IMR-90 (cell line): ENCODE results near the gene HOXC5. TPM values are rescaled to one million over a fixed set of nuclear protein-coding genes. Genes with fewer than 3 reads are reported as not detected.

Source experiments
- ATAC-seq: fragments of 200-7000 bp; cut with Tn5 transposase; 2 replicates; pipeline ENCODE4 v1.9.1; 2020; ENCODE audit warnings: low read depth, mild to moderate bottlenecking, moderate library complexity
- BruUV-seq: library from RNA; stranded (reverse); fragments of 400-500 nt; replicated peaks from 2 replicates; lab custom pipeline; 2021; lab: Mats Ljungman, UMichigan
- CTCF ChIA-PET: fragments of 300-600 bp; formaldehyde crosslinking; extraction: SDS; loops from one replicate; lab custom pipeline; 2021; ENCODE audit warnings: antibody characterized with exemption; lab: Yijun Ruan, JAX
- POLR2A ChIA-PET: fragments of 300-600 bp; sonication (Branson Sonifier 250); formaldehyde crosslinking; loops from one replicate; lab custom pipeline; 2022; ENCODE audit warnings: antibody characterized with exemption; ENCODE audit not compliant: unreplicated experiment; lab: Charles Lee
- DNase-seq: peaks from one replicate; pipeline ENCODE4 v3.0.0; 2013
- H2AFZ ChIP-seq: replicated peaks from 2 replicates; pipeline ENCODE3; 2013; ENCODE audit warnings: low read length, mild to moderate bottlenecking; ENCODE audit not compliant: poor library complexity
- H2AK5ac ChIP-seq: 2 replicates; pipeline ENCODE4 v1.6.1; 2013; ENCODE audit warnings: low read depth, low read length, inconsistent platforms
- H2AK9ac ChIP-seq: replicated peaks from 2 replicates; pipeline ENCODE3; 2013; ENCODE audit warnings: mild to moderate bottlenecking, low read depth, low read length, moderate library complexity; ENCODE audit not compliant: poor library complexity
- H2BK120ac ChIP-seq: 2 replicates; pipeline ENCODE4 v1.6.1; 2013; ENCODE audit warnings: low read depth, low read length, inconsistent platforms
- H2BK15ac ChIP-seq: 3 replicates; pipeline ENCODE4 v1.6.1; 2013; ENCODE audit warnings: low read depth, low read length, inconsistent platforms
- H2BK20ac ChIP-seq: 2 replicates; pipeline ENCODE4 v1.6.1; 2013; ENCODE audit warnings: low read depth, mild to moderate bottlenecking, inconsistent platforms, low read length, moderate library complexity
- H2BK5ac ChIP-seq: 2 replicates; pipeline ENCODE4 v1.6.1; 2013; ENCODE audit warnings: mild to moderate bottlenecking, low read depth, low read length, inconsistent platforms; ENCODE audit not compliant: poor library complexity, severe bottlenecking
- H3K14ac ChIP-seq: replicated peaks from 2 replicates; pipeline ENCODE4 v1.6.1; 2013; ENCODE audit warnings: low read depth, low read length, inconsistent platforms
- H3K18ac ChIP-seq: 2 replicates; pipeline ENCODE4 v1.6.1; 2013; ENCODE audit warnings: low read depth, low read length, control low read depth
- H3K23ac ChIP-seq: 2 replicates; pipeline ENCODE4 v1.6.1; 2013; ENCODE audit warnings: low read depth, low read length, inconsistent platforms
- H3K27ac ChIP-seq: 2 replicates; pipeline ENCODE4 v1.5.1; 2013; ENCODE audit warnings: mild to moderate bottlenecking, control low read depth, low read length; ENCODE audit not compliant: insufficient read depth
- H3K27me3 ChIP-seq: 2 replicates; pipeline ENCODE4 v1.6.1; 2013; ENCODE audit warnings: low read length; ENCODE audit not compliant: control insufficient read depth, insufficient read depth
- H3K36me3 ChIP-seq: 2 replicates; pipeline ENCODE4 v1.6.1; 2013; ENCODE audit warnings: low read length, mixed read lengths; ENCODE audit not compliant: control insufficient read depth, insufficient read depth
- H3K4ac ChIP-seq: 2 replicates; pipeline ENCODE4 v1.6.1; 2013; ENCODE audit warnings: low read depth, low read length, inconsistent platforms
- H3K4me1 ChIP-seq: 2 replicates; pipeline ENCODE4 v1.6.1; 2013; ENCODE audit warnings: low read length, mixed read lengths; ENCODE audit not compliant: control insufficient read depth, insufficient read depth
- H3K4me2 ChIP-seq: 2 replicates; pipeline ENCODE4 v1.6.1; 2013; ENCODE audit warnings: low read depth, mild to moderate bottlenecking, control low read depth, low read length, moderate library complexity
- H3K4me3 ChIP-seq: 2 replicates; pipeline ENCODE4 v1.5.1; 2013; ENCODE audit warnings: low read depth, mild to moderate bottlenecking, control low read depth, low read length, moderate library complexity; ENCODE audit not compliant: insufficient read depth
- H3K56ac ChIP-seq: 2 replicates; pipeline ENCODE4 v1.6.1; 2013; ENCODE audit warnings: low read length, inconsistent platforms; ENCODE audit not compliant: insufficient read depth; ENCODE audit errors: extremely low read depth
- H3K79me1 ChIP-seq, 2 experiments: 2 replicates each; pipeline ENCODE4 v1.6.1; 2013; ENCODE audit warnings: low read length in 2 of 2, inconsistent platforms in 1 of 2, low read depth in 1 of 2
- H3K9ac ChIP-seq: 2 replicates; pipeline ENCODE4 v1.6.1; 2013; ENCODE audit warnings: low read depth, low read length, control low read depth
- H3K9me1 ChIP-seq: 2 replicates; pipeline ENCODE4 v1.6.1; 2013; ENCODE audit warnings: low read length, inconsistent platforms; ENCODE audit not compliant: insufficient read depth
- H3K9me3 ChIP-seq: 2 replicates; pipeline ENCODE4 v1.6.1; 2013; ENCODE audit warnings: low read length; ENCODE audit not compliant: control insufficient read depth, insufficient read depth
- H4K20me1 ChIP-seq: 2 replicates; pipeline ENCODE4 v1.6.1; 2013; ENCODE audit warnings: low read length, inconsistent platforms; ENCODE audit not compliant: insufficient read depth
- H4K5ac ChIP-seq: 2 replicates; pipeline ENCODE4 v1.6.1; 2013; ENCODE audit warnings: mild to moderate bottlenecking, low read depth, low read length, control low read depth
- H4K8ac ChIP-seq, 2 experiments: 2 replicates each; pipeline ENCODE4 v1.6.1; 2013; ENCODE audit warnings: low read depth in 2 of 2, low read length in 2 of 2, control low read depth in 1 of 2, inconsistent platforms in 1 of 2
- H4K91ac ChIP-seq: 2 replicates; pipeline ENCODE4 v1.6.1; 2013; ENCODE audit warnings: low read depth, low read length, inconsistent platforms; ENCODE audit not compliant: insufficient read depth
- MXI1 ChIP-seq: IDR thresholded peaks from 2 replicates; pipeline ENCODE4 v1.6.1; 2012; ENCODE audit warnings: low read depth, mild to moderate bottlenecking, low read length, moderate library complexity, borderline replicate concordance
- RAD21 ChIP-seq: IDR thresholded peaks from 2 replicates; pipeline ENCODE4 v1.6.1; 2012; ENCODE audit warnings: low read length, improper control_type of control experiment
- WGBS, 2 experiments: methylation state at CpG; one replicate each; pipeline versions ENCODE4 v1.1.5 to v1.1.7; 2013; ENCODE audit warnings: missing lambda C conversion rate in 2 of 2; ENCODE audit not compliant: insufficient read length in 1 of 2; ENCODE audit errors: extremely low coverage in 2 of 2; 5-methylcytosine and 5-hydroxymethylcytosine counted together
- dilution Hi-C: fragments of 300-500 bp; cut with HindIII; formaldehyde crosslinking; loops from one replicate; pipeline ENCODE4 v1.14.3; 2018; ENCODE audit warnings: low sequenced_read_pairs; ENCODE audit not compliant: unreplicated experiment
- in situ Hi-C: fragments of 300-500 bp; cut with MboI; formaldehyde crosslinking; loops from 3 replicates; pipeline ENCODE4 v1.14.3; 2019; ENCODE audit warnings: low sequenced_read_pairs, inconsistent platforms, mixed read lengths
- intact Hi-C: fragments of 100-400 bp; cut with micrococcal nuclease; formaldehyde crosslinking; loops from 2 replicates; pipeline ENCODE4 v1.10.0; 2022
- polyA plus RNA-seq, 3 experiments: library from polyadenylated mRNA; depleted of rRNA; stranded (reverse); fragments of >200 nt; gene quantifications; 2 replicates each; pipeline ENCODE4 v1.2.3, GENCODE V29; 2012; ENCODE audit warnings: low replicate concordance in 1 of 3
- total RNA-seq: library from RNA; depleted of rRNA; stranded (reverse); fragments of >200 nt; gene quantifications from 2 replicates; pipeline ENCODE4 v1.2.3, GENCODE V29; 2012
- TF ChIP-seq, protein P1 (sequence below): fragments of 150-350 bp; IDR thresholded peaks from 2 replicates; pipeline ENCODE4 v1.6.1; 2017; ENCODE audit warnings: mild to moderate bottlenecking, antibody characterized with exemption, low read length, low read depth

Gene HOXC5
- total and polyA plus RNA-seq, 2 of the 4 experiments (the other 2 are of a cell fraction): not detected

DNA sequence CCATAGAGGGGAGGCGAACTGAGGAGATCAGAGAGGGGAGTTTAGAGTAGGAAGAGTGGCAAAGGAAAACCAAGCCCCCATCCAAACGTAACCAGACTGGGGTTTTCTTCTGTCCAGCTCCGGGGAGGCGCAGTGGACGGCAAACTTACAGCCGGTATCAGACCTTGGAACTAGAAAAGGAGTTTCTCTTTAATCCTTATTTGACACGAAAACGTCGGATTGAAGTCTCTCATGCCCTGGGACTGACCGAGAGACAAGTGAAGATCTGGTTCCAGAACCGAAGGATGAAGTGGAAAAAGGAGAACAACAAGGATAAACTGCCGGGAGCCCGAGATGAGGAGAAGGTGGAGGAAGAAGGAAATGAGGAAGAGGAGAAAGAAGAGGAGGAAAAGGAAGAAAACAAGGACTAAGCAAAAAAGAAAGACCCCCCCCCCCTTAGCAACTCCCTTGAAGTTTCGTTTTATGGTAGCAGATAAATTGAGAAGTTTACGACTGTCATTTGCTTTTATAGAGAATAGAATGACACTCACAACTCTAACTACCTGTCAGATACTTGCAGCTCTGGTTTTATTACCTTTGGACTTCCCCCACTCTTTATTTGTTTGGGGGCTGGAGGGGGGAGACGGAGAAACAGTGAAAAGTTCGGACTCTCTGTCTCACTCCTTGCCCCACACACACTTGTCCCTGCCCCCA, 21.7 kb upstream of the HOXC5 start:
- no peak overlapping the region for H3K9ac ChIP-seq
- no peak overlapping the region for H3K56ac ChIP-seq
- no peak overlapping the region for H4K91ac ChIP-seq
- H3K27me3 ChIP-seq: peaks cover 90% of the 10 kb centered on the region
- no peak overlapping the region for H4K8ac ChIP-seq
- H3K9me1 ChIP-seq: no peaks in the 10 kb centered on the region
- ATAC-seq (no peak), DNase-seq (no peak)
- POLR2A ChIA-PET: interaction anchor here (0.6 kb wide), 1 partner anchor 123 kb away, joined by 3 read pairs; no protein-coding TSS in a partner anchor
- no peak overlapping the region for H3K27ac ChIP-seq
- dilution Hi-C loops: no loop called here
- no peak overlapping the region for H2AK9ac ChIP-seq
- no peak overlapping the region for H3K4me2 ChIP-seq
- H3K23ac ChIP-seq: no peak overlapping the region
- 0% methylated on average over 4 of the region's 17 CpGs; no CpG with 5 or more reads in 1 of the 2 experiments for WGBS, 2 experiments
- intact Hi-C loops: no loop called here
- no peak overlapping the region for H2BK20ac ChIP-seq
- H4K20me1 ChIP-seq: no peaks in the 10 kb centered on the region
- no peak overlapping the region for H3K18ac ChIP-seq
- no peaks in the 10 kb centered on the region for H3K4me1 ChIP-seq
- in situ Hi-C loops: no loop called here
- no peak overlapping the region for H4K5ac ChIP-seq
- CTCF ChIA-PET: interaction anchor here (1.0 to 1.6 kb wide), 2 partner anchors 59 to 190 kb away, joined by 3 read pairs; no protein-coding TSS in a partner anchor
- H2BK120ac ChIP-seq: no peak overlapping the region
- no peak overlapping the region for H3K14ac ChIP-seq
- TF ChIP-seq RAD21 (no peak), MXI1 (no peak)
- TF ChIP-seq, protein P1, sequence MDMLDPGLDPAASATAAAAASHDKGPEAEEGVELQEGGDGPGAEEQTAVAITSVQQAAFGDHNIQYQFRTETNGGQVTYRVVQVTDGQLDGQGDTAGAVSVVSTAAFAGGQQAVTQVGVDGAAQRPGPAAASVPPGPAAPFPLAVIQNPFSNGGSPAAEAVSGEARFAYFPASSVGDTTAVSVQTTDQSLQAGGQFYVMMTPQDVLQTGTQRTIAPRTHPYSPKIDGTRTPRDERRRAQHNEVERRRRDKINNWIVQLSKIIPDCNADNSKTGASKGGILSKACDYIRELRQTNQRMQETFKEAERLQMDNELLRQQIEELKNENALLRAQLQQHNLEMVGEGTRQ: no peak
- H2AK5ac ChIP-seq: no peak overlapping the region
- BruUV-seq: no TSS peak
- H2BK15ac ChIP-seq: no peak overlapping the region
- H3K9me3 ChIP-seq: peaks cover 4% of the 10 kb centered on the region
- no peaks in the 10 kb centered on the region for H3K36me3 ChIP-seq
- H3K4me3 ChIP-seq: no peak overlapping the region
- no peak overlapping the region for H2BK5ac ChIP-seq
- H2AFZ ChIP-seq: no peak overlapping the region
- no peak overlapping the region for H3K4ac ChIP-seq
- H3K79me1 ChIP-seq: no peaks in the 10 kb centered on the region
